Tibial nerve (tissue), 4 donors: ENCODE data around the gene PGF. TPM values are rescaled to one million over a fixed set of nuclear protein-coding genes. Genes with fewer than 3 reads are reported as not detected.
A peak's percentile ranks its signal among the peaks of the same experiment; 100 is the strongest.

Experiments used
- DNase-seq, 2 donors: peaks; one replicate each; pipeline ENCODE4 v3.0.0-alpha.2; 2019; ENCODE audit warnings: low spot score in 2 of 2
- H3K27ac ChIP-seq, 4 donors: fragments of 200-600 bp; sonication (generic) in 3 of 4; one replicate each; pipeline ENCODE4 v1.5.1; 2017 to 2019; ENCODE audit warnings: mild to moderate bottlenecking in 1 of 4
- H3K27me3 ChIP-seq, 2 donors: fragments of 200-600 bp; sonication (generic) in 1 of 2; one replicate each; pipeline versions ENCODE4 v1.5.1 to v1.6.0; 2017 to 2019
- H3K36me3 ChIP-seq, 3 donors: fragments of 200-600 bp; sonication (generic); one replicate each; pipeline ENCODE4 v1.5.1; 2018 to 2019
- H3K4me1 ChIP-seq, 4 donors: fragments of 200-600 bp; sonication (generic) in 3 of 4; one replicate each; pipeline ENCODE4 v1.5.1; 2017 to 2019
- H3K4me3 ChIP-seq, 4 donors: fragments of 200-600 bp; sonication (generic) in 3 of 4; one replicate each; pipeline ENCODE4 v1.5.1; 2017 to 2019; ENCODE audit warnings: mild to moderate bottlenecking in 1 of 4, moderate library complexity in 1 of 4
- H3K9me3 ChIP-seq, 4 donors: fragments of 200-600 bp; sonication (generic) in 3 of 4; one replicate each; pipeline ENCODE4 v1.5.1; 2017 to 2019
- EP300 ChIP-seq, 2 donors: sonication (generic); formaldehyde crosslinking; IDR thresholded peaks; one replicate each; pipeline ENCODE4 v1.6.1; 2017; ENCODE audit warnings: antibody characterized with exemption in 2 of 2, mild to moderate bottlenecking in 1 of 2
- POLR2A ChIP-seq, 2 donors: fragments of 450-650 bp; IDR thresholded peaks; one replicate each; pipeline ENCODE4 v1.6.1; 2017; ENCODE audit warnings: antibody characterized with exemption in 2 of 2, mild to moderate bottlenecking in 2 of 2, moderate library complexity in 2 of 2
- WGBS, 2 donors: methylation state at CpG; one replicate each; pipeline ENCODE4 v1.1.5; 2018; 5-methylcytosine and 5-hydroxymethylcytosine counted together
- total RNA-seq, 4 donors: library from RNA; depleted of rRNA; stranded (reverse); fragments of >200 nt; gene quantifications; one replicate each; pipeline ENCODE4 v1.1.0, GENCODE V29; 2016
- TF ChIP-seq, protein P1 (sequence below), 5 experiments: fragments of 200-600 bp in 3 of 5; fragments of 450-650 bp in 2 of 5; sonication (generic) in 3 of 5; IDR thresholded peaks; one replicate each; pipeline ENCODE4 v1.5.1; 2016 to 2019; ENCODE audit warnings: antibody characterized with exemption in 5 of 5, mild to moderate bottlenecking in 3 of 5, moderate library complexity in 2 of 5

PGF gene
- total RNA-seq, 4 donors from 2014 or later = 13.2 to 39.5 (median 18.0) TPM

DNA sequence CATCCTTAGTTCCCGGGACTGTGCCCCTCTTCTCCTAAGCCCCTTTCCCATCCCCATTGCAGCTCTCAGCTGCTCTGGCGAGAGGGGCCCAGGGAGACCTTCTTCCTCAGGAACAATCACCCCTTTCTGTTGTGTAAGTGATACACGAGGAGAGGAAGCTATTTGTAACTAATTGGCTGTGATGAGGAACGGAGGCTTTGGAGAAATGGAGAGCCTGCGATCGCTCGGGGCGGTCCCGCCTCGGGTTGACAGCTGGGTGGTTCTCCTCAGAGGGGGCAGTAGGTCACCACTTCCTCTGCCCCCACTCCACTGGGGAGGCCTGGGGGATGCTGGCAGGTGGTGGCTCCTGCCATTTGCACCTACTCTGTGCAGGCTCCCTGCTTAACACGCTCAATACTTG lies 6.6 kb upstream of the PGF start:
- WGBS, 2 donors = 36 to 39% methylated on average over 11 of the region's 11 CpGs
- H3K36me3 ChIP-seq = no peaks in the 10 kb centered on the region
- no peaks in the 10 kb centered on the region for H3K27me3 ChIP-seq
- H3K27ac ChIP-seq = no peak overlapping the region
- no peak overlapping the region for H3K4me3 ChIP-seq
- peaks cover 0 to 7% (median 0%) of the 10 kb centered on the region in 4 donors for H3K4me1 ChIP-seq
- DNase-seq = no peak
- TF ChIP-seq EP300 (IDR thresholded peaks at IDR 0.05) (no peak), POLR2A (IDR thresholded peaks at IDR 0.05) (no peak)
- TF ChIP-seq, protein P1, sequence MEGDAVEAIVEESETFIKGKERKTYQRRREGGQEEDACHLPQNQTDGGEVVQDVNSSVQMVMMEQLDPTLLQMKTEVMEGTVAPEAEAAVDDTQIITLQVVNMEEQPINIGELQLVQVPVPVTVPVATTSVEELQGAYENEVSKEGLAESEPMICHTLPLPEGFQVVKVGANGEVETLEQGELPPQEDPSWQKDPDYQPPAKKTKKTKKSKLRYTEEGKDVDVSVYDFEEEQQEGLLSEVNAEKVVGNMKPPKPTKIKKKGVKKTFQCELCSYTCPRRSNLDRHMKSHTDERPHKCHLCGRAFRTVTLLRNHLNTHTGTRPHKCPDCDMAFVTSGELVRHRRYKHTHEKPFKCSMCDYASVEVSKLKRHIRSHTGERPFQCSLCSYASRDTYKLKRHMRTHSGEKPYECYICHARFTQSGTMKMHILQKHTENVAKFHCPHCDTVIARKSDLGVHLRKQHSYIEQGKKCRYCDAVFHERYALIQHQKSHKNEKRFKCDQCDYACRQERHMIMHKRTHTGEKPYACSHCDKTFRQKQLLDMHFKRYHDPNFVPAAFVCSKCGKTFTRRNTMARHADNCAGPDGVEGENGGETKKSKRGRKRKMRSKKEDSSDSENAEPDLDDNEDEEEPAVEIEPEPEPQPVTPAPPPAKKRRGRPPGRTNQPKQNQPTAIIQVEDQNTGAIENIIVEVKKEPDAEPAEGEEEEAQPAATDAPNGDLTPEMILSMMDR (IDR thresholded peaks at IDR 0.05) = no peak
- no peaks in the 10 kb centered on the region for H3K9me3 ChIP-seq

DNA sequence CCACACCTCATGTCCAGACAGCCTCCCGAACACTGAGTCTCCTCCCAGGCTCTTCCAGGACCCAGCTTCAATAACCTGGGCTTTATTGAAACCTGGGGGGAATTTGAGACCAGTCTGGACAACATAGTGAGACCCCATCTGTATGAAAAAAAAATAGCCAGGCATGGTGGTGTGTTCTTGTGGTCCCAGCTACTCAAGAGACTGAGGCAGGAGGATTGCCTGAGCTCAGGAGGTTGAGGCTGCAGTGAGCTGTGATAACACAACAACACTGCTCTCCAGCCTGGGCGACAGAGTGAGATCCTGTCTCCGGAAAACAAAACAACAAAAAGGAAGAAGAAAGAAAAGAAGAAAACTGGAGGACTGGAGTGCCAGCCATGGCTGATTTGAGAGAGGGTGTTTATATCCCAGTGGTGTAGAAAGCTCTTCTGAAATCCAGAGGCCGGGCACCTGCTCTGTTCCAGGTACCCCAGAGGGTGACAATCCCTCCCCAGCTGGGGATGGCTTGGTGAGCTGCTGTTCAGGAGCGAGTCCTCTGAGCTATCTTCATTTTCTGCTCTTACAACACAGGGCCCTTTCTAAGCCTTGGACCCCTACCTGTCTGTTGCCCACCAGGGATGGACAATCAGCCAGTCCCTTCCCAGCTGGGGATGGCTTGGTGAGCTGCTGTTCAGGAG lies 6.0 kb upstream of the PGF start:
- no peak overlapping the region for H3K27ac ChIP-seq
- no peaks in the 10 kb centered on the region for H3K27me3 ChIP-seq
- H3K9me3 ChIP-seq = no peaks in the 10 kb centered on the region
- peaks cover 0 to 9% (median under 1%) of the 10 kb centered on the region in 4 donors for H3K4me1 ChIP-seq
- DNase-seq = no peak
- H3K36me3 ChIP-seq = no peaks in the 10 kb centered on the region
- 82 to 89% methylated on average over 5 of the region's 5 CpGs for WGBS, 2 donors
- TF ChIP-seq POLR2A (IDR thresholded peaks at IDR 0.05) (no peak), EP300 (IDR thresholded peaks at IDR 0.05) (no peak)
- TF ChIP-seq, protein P1 (IDR thresholded peaks at IDR 0.05) = no peak
- no peak overlapping the region for H3K4me3 ChIP-seq

DNA sequence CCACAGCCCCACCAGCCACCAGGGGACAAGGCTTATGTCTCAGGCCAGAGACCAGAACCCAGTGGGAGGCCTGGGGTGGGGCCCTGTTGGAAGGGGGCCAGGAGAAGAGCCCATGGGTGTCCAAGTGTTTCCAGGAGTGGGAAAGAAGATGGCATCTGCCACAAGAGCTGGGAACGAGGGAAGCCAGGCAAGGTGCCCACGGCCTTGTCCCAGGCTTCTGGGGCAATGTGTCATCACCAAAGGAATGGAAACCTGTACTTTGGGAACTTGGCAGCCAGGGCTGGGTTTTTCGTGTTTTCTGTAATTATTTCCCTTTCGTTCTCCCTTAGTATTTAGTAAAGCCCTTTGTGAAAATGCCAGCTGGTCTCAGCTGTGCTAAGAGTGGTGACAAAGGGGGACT lies 5.3 kb upstream of the PGF start:
- TF ChIP-seq, protein P1 (IDR thresholded peaks at IDR 0.05) = no peak
- TF ChIP-seq EP300 (IDR thresholded peaks at IDR 0.05) (no peak), POLR2A (IDR thresholded peaks at IDR 0.05) (no peak)
- peaks cover 0 to 15% (median 2%) of the 10 kb centered on the region in 4 donors for H3K4me1 ChIP-seq
- no peaks in the 10 kb centered on the region for H3K9me3 ChIP-seq
- DNase-seq = no peak
- H3K36me3 ChIP-seq = no peaks in the 10 kb centered on the region
- H3K27me3 ChIP-seq = no peaks in the 10 kb centered on the region
- H3K27ac ChIP-seq = no peak overlapping the region
- WGBS, 2 donors = 81 to 85% methylated on average over 4 of the region's 4 CpGs
- H3K4me3 ChIP-seq = no peak overlapping the region

DNA sequence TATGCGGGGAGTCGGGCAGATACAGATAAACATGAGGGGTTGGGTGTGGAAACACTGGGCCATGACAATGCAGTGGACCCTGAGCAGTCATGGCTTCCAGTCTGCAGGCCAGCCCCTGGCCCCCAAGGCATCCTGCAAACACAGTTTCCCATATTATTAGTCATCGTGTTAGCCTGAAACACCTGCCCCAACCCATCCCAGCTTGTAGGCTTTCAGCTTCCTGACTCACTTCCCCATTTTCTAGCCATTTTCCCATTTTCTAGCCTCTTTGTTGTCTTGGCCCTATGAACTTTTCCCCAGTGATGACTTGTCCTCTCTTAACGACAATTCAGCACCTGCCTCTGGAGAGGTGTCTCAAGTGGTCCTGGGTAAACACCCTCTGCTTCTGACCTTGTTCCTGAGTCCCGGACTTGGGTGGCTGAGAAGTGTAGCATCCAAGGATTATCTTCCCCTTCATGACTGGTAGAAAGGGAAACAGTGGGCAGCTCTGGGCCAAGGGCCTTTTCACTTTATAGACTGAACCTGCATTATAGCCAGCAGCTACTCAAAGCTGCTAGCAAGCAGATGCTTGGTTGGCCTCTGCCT lies 4.3 kb upstream of the PGF start:
- WGBS, 2 donors = 78 to 83% methylated on average over 5 of the region's 5 CpGs
- no peak for DNase-seq
- TF ChIP-seq POLR2A (IDR thresholded peaks at IDR 0.05) = no peak
- Histone ChIP-seq H3K4me3 (no peak overlapping the region), H3K4me1 (peaks cover 0 to 25% (median 9%) of the 10 kb centered on the region in 4 donors), H3K9me3 (no peaks in the 10 kb centered on the region), H3K27ac (no peak overlapping the region), H3K27me3 (no peaks in the 10 kb centered on the region), H3K36me3 (no peaks in the 10 kb centered on the region)

DNA sequence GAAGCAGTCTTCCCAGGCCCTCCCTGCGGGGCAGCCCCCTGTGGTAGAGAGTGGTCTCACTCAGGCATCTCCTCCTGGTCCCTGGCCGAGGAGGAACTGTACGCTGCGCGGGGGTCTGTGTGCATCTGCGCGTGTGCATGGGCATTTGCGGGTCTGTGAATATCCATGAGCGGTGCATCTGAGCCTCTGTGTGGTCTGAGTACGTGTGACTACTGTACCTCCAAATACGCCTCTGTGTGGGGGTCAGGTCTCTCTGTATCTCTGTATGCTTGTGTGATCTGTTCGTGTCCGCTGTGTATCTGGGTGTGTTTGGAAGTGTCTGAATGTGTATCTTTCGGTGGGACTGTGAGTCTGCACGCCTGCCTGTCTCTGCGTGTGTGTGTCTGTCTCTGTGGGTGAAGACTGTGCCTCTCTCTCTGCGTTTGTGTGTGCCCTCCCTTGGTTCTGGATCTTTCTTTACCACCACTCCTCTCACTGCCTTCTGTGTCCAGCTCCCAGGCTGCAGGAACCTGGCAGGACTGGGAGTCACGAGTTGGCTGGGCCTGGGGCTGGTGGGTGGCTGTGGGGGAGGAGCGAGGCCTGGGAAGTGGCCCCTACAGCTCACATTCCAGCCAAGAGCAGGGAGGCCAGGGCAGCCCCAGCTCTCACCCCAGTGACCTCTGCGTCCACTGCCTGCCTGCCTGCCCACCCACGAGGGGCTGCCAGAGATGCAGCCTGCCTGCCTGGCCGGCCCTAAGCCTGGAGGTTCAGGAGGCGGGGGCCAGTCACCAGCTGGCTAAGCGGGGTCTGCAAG lies 1.1 kb upstream of the PGF start:
- no peaks in the 10 kb centered on the region for H3K9me3 ChIP-seq
- H3K27me3 ChIP-seq = no peaks in the 10 kb centered on the region
- peak overlapping the region; percentile 3 to 84 (median 43) for H3K27ac ChIP-seq
- peak overlapping the region in 1 of 4 donors; percentile 60 for H3K4me3 ChIP-seq
- peaks cover 0 to 39% (median 14%) of the 10 kb centered on the region in 4 donors for H3K4me1 ChIP-seq
- peak in 1 of 2 donors; percentile 38 for TF ChIP-seq EP300 (IDR thresholded peaks at IDR 0.05)
- TF ChIP-seq, protein P1 (IDR thresholded peaks at IDR 0.05) = no peak
- WGBS, 2 donors = 63 to 65% methylated on average over 23 to 24 of the region's 24 CpGs
- DNase-seq = no peak
- no peaks in the 10 kb centered on the region for H3K36me3 ChIP-seq
